H9 (cell line): Measurements from ENCODE around the gene NFIL3. TPM values are rescaled to one million over a fixed set of nuclear protein-coding genes. Genes with fewer than 3 reads are reported as not detected.

Experiments
- DNase-seq: peaks from one replicate; pipeline ENCODE4 v3.0.0-alpha.2; 2017
- H2AFZ ChIP-seq: one replicate; pipeline ENCODE4 v1.6.1; 2013; ENCODE audit warnings: mild to moderate bottlenecking, low read length, control low read depth, moderate library complexity
- H2AK5ac ChIP-seq: 2 replicates; pipeline ENCODE4 v1.6.1; 2013; ENCODE audit warnings: low read length, control low read depth, mixed read lengths; ENCODE audit not compliant: insufficient read length
- H2BK120ac ChIP-seq: one replicate; pipeline ENCODE4 v1.6.1; 2013; ENCODE audit warnings: low read depth, mild to moderate bottlenecking, low read length, control low read depth, inconsistent platforms; ENCODE audit not compliant: poor library complexity, severe bottlenecking
- H2BK12ac ChIP-seq: 2 replicates; pipeline ENCODE4 v1.6.1; 2013; ENCODE audit warnings: low read length, control low read depth, mixed read lengths, low read depth; ENCODE audit not compliant: insufficient read length
- H2BK15ac ChIP-seq: 2 replicates; pipeline ENCODE4 v1.6.1; 2013; ENCODE audit warnings: low read depth, low read length, control low read depth
- H2BK20ac ChIP-seq: one replicate; pipeline ENCODE4 v1.6.1; 2013; ENCODE audit warnings: low read depth, mild to moderate bottlenecking, low read length, control low read depth, inconsistent platforms; ENCODE audit not compliant: poor library complexity, severe bottlenecking
- H2BK5ac ChIP-seq: 2 replicates; pipeline ENCODE4 v1.6.1; 2013; ENCODE audit warnings: low read length, control low read depth, mixed read lengths; ENCODE audit not compliant: insufficient read length
- H3K14ac ChIP-seq: 2 replicates; pipeline ENCODE4 v1.6.1; 2013; ENCODE audit warnings: low read length, control low read depth; ENCODE audit not compliant: insufficient read depth
- H3K18ac ChIP-seq: 2 replicates; pipeline ENCODE4 v1.6.1; 2013; ENCODE audit warnings: low read depth, mild to moderate bottlenecking, mixed read lengths, low read length, control low read depth; ENCODE audit not compliant: insufficient read length
- H3K23ac ChIP-seq: 2 replicates; pipeline ENCODE4 v1.6.1; 2013; ENCODE audit warnings: low read length, control low read depth, mixed read lengths, low read depth; ENCODE audit not compliant: insufficient read length
- H3K23me2 ChIP-seq: 2 replicates; pipeline ENCODE4 v1.6.1; 2013; ENCODE audit warnings: low read depth, mild to moderate bottlenecking, mixed read lengths, low read length, control low read depth; ENCODE audit not compliant: insufficient read length, poor library complexity, severe bottlenecking
- H3K27ac ChIP-seq: 2 replicates; pipeline ENCODE4 v1.5.1; 2013; ENCODE audit warnings: low read length, control low read depth, mixed read lengths, low read depth; ENCODE audit not compliant: insufficient read length
- H3K27me3 ChIP-seq: 2 replicates; pipeline ENCODE4 v1.6.1; 2013; ENCODE audit warnings: low read length, control low read depth, inconsistent platforms; ENCODE audit not compliant: insufficient read depth
- H3K4ac ChIP-seq: 2 replicates; pipeline ENCODE4 v1.6.1; 2013; ENCODE audit warnings: low read depth, mild to moderate bottlenecking, control low read depth, inconsistent platforms, low read length, moderate library complexity
- H3K4me1 ChIP-seq: 2 replicates; pipeline ENCODE4 v1.6.1; 2013; ENCODE audit warnings: low read length, control low read depth, inconsistent platforms; ENCODE audit not compliant: insufficient read depth
- H3K4me2 ChIP-seq: 2 replicates; pipeline ENCODE4 v1.6.1; 2013; ENCODE audit warnings: low read length, control low read depth, mixed read lengths; ENCODE audit not compliant: insufficient read length, insufficient read depth
- H3K56ac ChIP-seq: 2 replicates; pipeline ENCODE4 v1.6.1; 2013; ENCODE audit warnings: low read depth, mild to moderate bottlenecking, mixed read lengths, low read length, control low read depth; ENCODE audit not compliant: insufficient read length
- H3K79me1 ChIP-seq: 2 replicates; pipeline ENCODE4 v1.6.1; 2013; ENCODE audit warnings: low read depth, mild to moderate bottlenecking, moderate library complexity, low read length, control low read depth, inconsistent platforms; ENCODE audit not compliant: insufficient read depth, poor library complexity, severe bottlenecking
- H3K79me2 ChIP-seq: 2 replicates; pipeline ENCODE4 v1.6.1; 2013; ENCODE audit warnings: low read length, control low read depth, inconsistent platforms; ENCODE audit not compliant: insufficient read depth
- H3K9ac ChIP-seq: 2 replicates; pipeline ENCODE4 v1.6.1; 2013; ENCODE audit warnings: low read length, control low read depth, mixed read lengths; ENCODE audit not compliant: insufficient read length; ENCODE audit errors: extremely low read depth
- H3K9me3 ChIP-seq: one replicate; pipeline ENCODE4 v1.6.1; 2013; ENCODE audit warnings: low read depth, low read length, inconsistent platforms; ENCODE audit not compliant: control insufficient read depth
- H3T11ph ChIP-seq: one replicate; pipeline ENCODE4 v1.6.1; 2013; ENCODE audit warnings: mild to moderate bottlenecking, low read length, control low read depth, inconsistent platforms
- H4K20me1 ChIP-seq: one replicate; pipeline ENCODE4 v1.6.1; 2013; ENCODE audit not compliant: control insufficient read depth, insufficient read length, insufficient read depth
- H4K5ac ChIP-seq: 2 replicates; pipeline ENCODE4 v1.6.1; 2013; ENCODE audit warnings: low read depth, mild to moderate bottlenecking, mixed read lengths, low read length, control low read depth; ENCODE audit not compliant: insufficient read length
- H4K8ac ChIP-seq: replicated peaks from 2 replicates; pipeline ENCODE4 v1.6.1; 2013; ENCODE audit warnings: low read length, control low read depth, mixed read lengths, low read depth; ENCODE audit not compliant: insufficient read length
- H4K91ac ChIP-seq: 2 replicates; pipeline ENCODE4 v1.6.1; 2013; ENCODE audit warnings: low read depth, mild to moderate bottlenecking, moderate library complexity, mixed read lengths, low read length, control low read depth; ENCODE audit not compliant: insufficient read length
- H3K27ac Mint-ChIP-seq, 3 experiments: 2 replicates in 2 of 3; 3 replicates in 1 of 3; pipeline ENCODE4 v1.8.0; 2020 to 2021; ENCODE audit warnings: mixed read lengths in 3 of 3, mild to moderate bottlenecking in 1 of 3, moderate library complexity in 1 of 3
- H3K27me3 Mint-ChIP-seq: 2 replicates; pipeline ENCODE4 v1.8.0; 2021; ENCODE audit warnings: low read depth, mild to moderate bottlenecking, moderate library complexity, mixed read lengths
- H3K36me3 Mint-ChIP-seq, 3 experiments: 2 replicates in 2 of 3; 3 replicates in 1 of 3; pipeline ENCODE4 v1.8.0; 2020 to 2021; ENCODE audit warnings: low read depth in 3 of 3, mixed read lengths in 3 of 3; ENCODE audit not compliant: insufficient read depth in 1 of 3
- H3K4me1 Mint-ChIP-seq, 2 experiments: 2 replicates each; pipeline ENCODE4 v1.8.0; 2020; ENCODE audit warnings: mixed read lengths in 2 of 2
- H3K4me3 Mint-ChIP-seq, 2 experiments: 2 replicates in 1 of 2; 3 replicates in 1 of 2; pipeline ENCODE4 v1.8.0; 2020 to 2021; ENCODE audit warnings: mild to moderate bottlenecking in 2 of 2, mixed read lengths in 2 of 2, moderate library complexity in 1 of 2
- H3K9me3 Mint-ChIP-seq, 2 experiments: 2 replicates in 1 of 2; 3 replicates in 1 of 2; pipeline ENCODE4 v1.8.0; 2020; ENCODE audit warnings: mild to moderate bottlenecking in 2 of 2, mixed read lengths in 2 of 2, moderate library complexity in 1 of 2
- total RNA-seq: library from RNA; stranded (reverse); gene quantifications from 2 replicates; pipeline ENCODE4 v1.2.1, GENCODE V29; 2021
- TF ChIP-seq, protein P1 (sequence below): fragments of 200-600 bp; sonication (generic); conservative IDR thresholded peaks from 3 replicates; pipeline ENCODE4 v1.8.0; 2021; ENCODE audit warnings: antibody characterized with exemption, mild to moderate bottlenecking

The NFIL3 gene
- total RNA-seq, 1 experiment from 2014 or later, result 8.4 TPM

DNA sequence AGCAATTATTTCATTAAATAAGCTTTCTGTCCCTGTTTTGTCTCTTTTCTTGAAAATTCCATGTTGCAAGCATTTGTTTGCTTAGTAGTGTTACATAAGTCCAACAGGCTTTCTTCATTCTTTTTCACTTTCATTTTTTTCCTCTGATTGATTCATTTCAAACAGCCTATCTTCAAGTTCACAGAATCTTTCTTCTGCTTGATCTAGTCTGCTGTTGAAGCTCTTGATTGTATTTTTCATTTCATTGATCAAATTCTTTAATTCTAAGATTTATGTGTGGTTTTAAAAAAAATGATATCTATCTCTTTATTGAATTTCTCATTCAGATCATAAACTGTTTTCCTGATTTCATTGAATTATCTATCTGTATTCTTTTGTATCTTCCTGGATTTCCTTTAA is 20.4 kb upstream of the NFIL3 start:
- H3K4ac ChIP-seq, result no peak overlapping the region
- no peaks in the 10 kb centered on the region for H3K9me3 ChIP-seq
- H4K5ac ChIP-seq, result no peak overlapping the region
- H3K27me3 ChIP-seq, result no peaks in the 10 kb centered on the region
- no peak overlapping the region for H3K9ac ChIP-seq
- no peak overlapping the region for H2BK15ac ChIP-seq
- no peak overlapping the region for H3K18ac ChIP-seq
- no peak overlapping the region for H4K8ac ChIP-seq
- H3K27me3 Mint-ChIP-seq, result peaks cover 4% of the 10 kb centered on the region
- no peak overlapping the region for H2BK20ac ChIP-seq
- H3K79me1 ChIP-seq, result no peaks in the 10 kb centered on the region
- no peak overlapping the region for H4K91ac ChIP-seq
- H2BK120ac ChIP-seq, result no peak overlapping the region
- H2BK12ac ChIP-seq, result no peak overlapping the region
- H3K4me2 ChIP-seq, result no peak overlapping the region
- no peak overlapping the region for H3K23ac ChIP-seq
- H3K27ac Mint-ChIP-seq, result no peak overlapping the region
- no peak overlapping the region for H2BK5ac ChIP-seq
- H2AFZ ChIP-seq, result no peak overlapping the region
- peaks cover 3 to 8% of the 10 kb centered on the region in 2 experiments; a peak in 4 of 5 replicates for H3K9me3 Mint-ChIP-seq
- DNase-seq, result no peak
- no peak overlapping the region for H3K27ac ChIP-seq
- no peaks in the 10 kb centered on the region for H3K23me2 ChIP-seq
- TF ChIP-seq, protein P1, sequence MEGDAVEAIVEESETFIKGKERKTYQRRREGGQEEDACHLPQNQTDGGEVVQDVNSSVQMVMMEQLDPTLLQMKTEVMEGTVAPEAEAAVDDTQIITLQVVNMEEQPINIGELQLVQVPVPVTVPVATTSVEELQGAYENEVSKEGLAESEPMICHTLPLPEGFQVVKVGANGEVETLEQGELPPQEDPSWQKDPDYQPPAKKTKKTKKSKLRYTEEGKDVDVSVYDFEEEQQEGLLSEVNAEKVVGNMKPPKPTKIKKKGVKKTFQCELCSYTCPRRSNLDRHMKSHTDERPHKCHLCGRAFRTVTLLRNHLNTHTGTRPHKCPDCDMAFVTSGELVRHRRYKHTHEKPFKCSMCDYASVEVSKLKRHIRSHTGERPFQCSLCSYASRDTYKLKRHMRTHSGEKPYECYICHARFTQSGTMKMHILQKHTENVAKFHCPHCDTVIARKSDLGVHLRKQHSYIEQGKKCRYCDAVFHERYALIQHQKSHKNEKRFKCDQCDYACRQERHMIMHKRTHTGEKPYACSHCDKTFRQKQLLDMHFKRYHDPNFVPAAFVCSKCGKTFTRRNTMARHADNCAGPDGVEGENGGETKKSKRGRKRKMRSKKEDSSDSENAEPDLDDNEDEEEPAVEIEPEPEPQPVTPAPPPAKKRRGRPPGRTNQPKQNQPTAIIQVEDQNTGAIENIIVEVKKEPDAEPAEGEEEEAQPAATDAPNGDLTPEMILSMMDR, result no peak
- peaks cover 0 to 8% (median 2%) of the 10 kb centered on the region in 3 experiments; a peak in 3 of 7 replicates for H3K36me3 Mint-ChIP-seq
- no peaks in the 10 kb centered on the region for H3K4me1 ChIP-seq
- H3K4me1 Mint-ChIP-seq, result peaks cover 4 to 10% of the 10 kb centered on the region in 2 experiments
- H4K20me1 ChIP-seq, result no peaks in the 10 kb centered on the region
- H3K4me3 Mint-ChIP-seq, result no peak overlapping the region
- no peak overlapping the region for H2AK5ac ChIP-seq
- H3T11ph ChIP-seq, result no peak overlapping the region
- H3K14ac ChIP-seq, result no peak overlapping the region
- H3K56ac ChIP-seq, result no peak overlapping the region
- no peaks in the 10 kb centered on the region for H3K79me2 ChIP-seq
